ENCODE measurements around the gene EID2B.

The EID2B gene

GRCh38 chr19:39533003-39533512 lies 406 bp upstream of the EID2B start:
- DNase-seq (ENCODE audit: low read depth in 3 of 3), result no peak

- no peak for DNase-seq (ENCODE audit: low read depth in 3 of 3)
Measured at GRCh38 chr19:39531834-39532232, 819 bp downstream of the EID2B start.

- no peak for DNase-seq (ENCODE audit: low read depth in 3 of 3)
Measured at GRCh38 chr19:39525205-39525604, 7.4 kb downstream of the EID2B start.

GRCh38 chr19:39524495-39524894 lies 8.2 kb downstream of the EID2B start:
- no peak for DNase-seq (ENCODE audit: low read depth in 3 of 3)

- DNase-seq (ENCODE audit: low read depth in 3 of 3), result no peak
Measured at GRCh38 chr19:39520541-39521484, 11.8 kb downstream of the EID2B start.

GRCh38 chr19:39518975-39519374 lies 13.7 kb downstream of the EID2B start:
- no peak for DNase-seq (ENCODE audit: low read depth in 3 of 3)

GRCh38 chr19:39518458-39518857 lies 14.2 kb downstream of the EID2B start:
- no peak for DNase-seq (ENCODE audit: low read depth in 3 of 3)

GRCh38 chr19:39517432-39517831 lies 15.2 kb downstream of the EID2B start:
- DNase-seq (ENCODE audit: low read depth in 3 of 3), result no peak

- DNase-seq (ENCODE audit: low read depth in 3 of 3), result no peak
Measured at GRCh38 chr19:39516270-39516669, 16.4 kb downstream of the EID2B start.

GRCh38 chr19:39515551-39516191 lies 17.0 kb downstream of the EID2B start:
- DNase-seq (ENCODE audit: low read depth in 3 of 3), result no peak

- DNase-seq (ENCODE audit: low read depth in 3 of 3), result no peak
Measured at GRCh38 chr19:39514840-39515550, 17.7 kb downstream of the EID2B start, which contains the start of gene SELENOV. Gene SELENOV, plus strand, starts transcription at chr19:39515139. Its CDS starts 74 bp downstream, at chr19:39515213.

GRCh38 chr19:39512988-39513387 lies 19.7 kb downstream of the EID2B start:
- no peak for DNase-seq (ENCODE audit: low read depth in 3 of 3)

- no peak for DNase-seq (ENCODE audit: low read depth in 3 of 3)
Measured at GRCh38 chr19:39509233-39509632, 23.4 kb downstream of the EID2B start.

GRCh38 chr19:39508629-39509028 lies 24.0 kb downstream of the EID2B start:
- no peak for DNase-seq (ENCODE audit: low read depth in 3 of 3)

GRCh38 chr19:39507715-39508364 lies 24.8 kb downstream of the EID2B start:
- no peak for DNase-seq (ENCODE audit: low read depth in 3 of 3)

- peak in 1 of 3 experiments; percentile 32 for DNase-seq (ENCODE audit: low read depth in 3 of 3)
Measured at GRCh38 chr19:39506944-39507714, 25.5 kb downstream of the EID2B start.

GRCh38 chr19:39506598-39506943 lies 26.1 kb downstream of the EID2B start:
- no peak for DNase-seq (ENCODE audit: low read depth in 3 of 3)

- peak; percentile 57 to 62 (median 57) for DNase-seq (ENCODE audit: low read depth in 3 of 3)
Measured at GRCh38 chr19:39502640-39503417, 29.8 kb downstream of the EID2B start.

GRCh38 chr19:39501340-39501739 lies 31.3 kb downstream of the EID2B start:
- DNase-seq (ENCODE audit: low read depth in 3 of 3), result no peak

- no peak for DNase-seq (ENCODE audit: low read depth in 3 of 3)
Measured at GRCh38 chr19:39500543-39500942, 32.1 kb downstream of the EID2B start.

All from stimulated activated CD4-positive, alpha-beta T cell treated with anti-CD3 and anti-CD28 coated beads, TNF-alpha, amount 100 ng/mL, for 4 hours (primary cell).